SU-DHL-6 (cell line): ENCODE measurements around the gene ACADS.

Experiments
- H2AFZ ChIP-seq: fragments of 200-600 bp; sonication (generic); 2 replicates; pipeline ENCODE4 v1.6.1; 2014; ENCODE audit warnings: low read depth, mild to moderate bottlenecking, moderate library complexity, mixed read lengths, antibody characterized with exemption, low read length; ENCODE audit not compliant: severe bottlenecking
- H3F3A ChIP-seq: fragments of 200-600 bp; shearing (Covaris generic); 2 replicates; pipeline ENCODE4 v1.6.0; 2016; ENCODE audit warnings: antibody characterized with exemption, mild to moderate bottlenecking; ENCODE audit not compliant: insufficient read depth
- H3K27ac ChIP-seq: fragments of 200-600 bp; sonication (generic); 2 replicates; pipeline ENCODE4 v1.5.1; 2016; ENCODE audit warnings: low read depth, mild to moderate bottlenecking, low read length, moderate library complexity, mixed read lengths
- H3K27me3 ChIP-seq: fragments of 200-600 bp; sonication (generic), shearing (Covaris generic); 2 replicates; pipeline ENCODE4 v1.6.0; 2014; ENCODE audit warnings: mild to moderate bottlenecking, low read length
- H3K36me3 ChIP-seq: fragments of 200-600 bp; sonication (generic); 2 replicates; pipeline ENCODE4 v1.6.1; 2014; ENCODE audit warnings: mild to moderate bottlenecking, low read length, mixed read lengths
- H3K4me2 ChIP-seq: fragments of 300-600, 200-600 bp; shearing (Covaris generic), sonication (generic); 2 replicates; pipeline ENCODE4 v1.6.0; 2014; ENCODE audit warnings: low read length, low read depth, mild to moderate bottlenecking; ENCODE audit not compliant: poor library complexity, severe bottlenecking
- H3K4me3 ChIP-seq: fragments of 200-600 bp; sonication (generic); 2 replicates; pipeline ENCODE4 v1.5.1; 2014; ENCODE audit warnings: antibody characterized with exemption, low read length, mild to moderate bottlenecking, mixed read lengths; ENCODE audit not compliant: insufficient read depth, poor library complexity, severe bottlenecking
- H3K79me2 ChIP-seq: fragments of 200-600 bp; sonication (generic); 2 replicates; pipeline ENCODE4 v1.6.1; 2014; ENCODE audit warnings: mild to moderate bottlenecking, low read length, moderate library complexity; ENCODE audit not compliant: insufficient read depth
- H3K9ac ChIP-seq: fragments of 200-600 bp; sonication (generic); 2 replicates; pipeline ENCODE4 v1.7.0; 2014; ENCODE audit warnings: mild to moderate bottlenecking, low read length
- H3K9me2 ChIP-seq: fragments of 200-600 bp; sonication (generic); replicated peaks from 2 replicates; pipeline ENCODE4 v1.6.1; 2014; ENCODE audit warnings: low read length; ENCODE audit not compliant: insufficient read depth
- H3K9me3 ChIP-seq: fragments of 200-600 bp; sonication (generic); 2 replicates; pipeline ENCODE4 v1.6.1; 2014; ENCODE audit warnings: low read length, mixed read lengths; ENCODE audit not compliant: insufficient read depth
- H4K20me1 ChIP-seq: fragments of 200-600 bp; sonication (generic); 2 replicates; pipeline ENCODE4 v1.6.1; 2014; ENCODE audit warnings: low read depth, mild to moderate bottlenecking, antibody characterized with exemption, low read length, moderate library complexity, mixed read lengths
- EZH2phosphoT487 ChIP-seq: fragments of 200-600 bp; sonication (generic), shearing (Covaris generic); conservative IDR thresholded peaks from 2 replicates; pipeline ENCODE4 v1.6.1; 2018; ENCODE audit warnings: mild to moderate bottlenecking, antibody characterized with exemption, low read length, moderate library complexity, mixed read lengths
- TF ChIP-seq, protein P1 (sequence below): fragments of 200-600 bp; sonication (generic); IDR thresholded peaks from one replicate; pipeline ENCODE4 v1.5.1; 2017; ENCODE audit warnings: antibody characterized with exemption, mild to moderate bottlenecking, low read length, moderate library complexity; ENCODE audit not compliant: insufficient read depth, poor library complexity, severe bottlenecking

ACADS gene

DNA sequence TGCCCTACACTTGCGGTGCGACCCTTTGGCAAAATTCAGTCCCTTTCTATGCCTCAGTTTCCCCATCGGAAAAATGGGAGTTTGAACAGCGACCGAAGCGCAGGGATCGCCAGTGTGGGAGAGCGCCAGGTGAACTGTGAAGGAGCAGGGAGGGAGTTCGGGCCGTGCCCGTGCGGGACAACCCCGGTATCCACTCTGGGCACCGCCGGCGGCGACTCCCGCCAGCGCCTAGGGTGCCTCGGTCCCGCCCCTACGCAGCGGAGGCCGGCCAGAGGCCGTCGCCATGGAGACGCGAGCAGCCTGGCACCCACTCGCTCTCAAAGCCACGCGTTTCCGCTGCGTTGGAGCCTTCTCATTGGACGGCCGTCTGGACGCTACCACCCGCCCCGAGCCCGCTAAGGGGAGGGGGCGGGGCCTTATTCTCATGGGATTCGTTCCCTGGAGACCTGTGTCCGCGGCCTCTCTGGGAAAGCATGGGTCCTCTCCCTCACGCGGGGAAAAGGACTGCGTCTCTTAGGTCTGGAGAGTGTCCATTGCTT, 39.4 kb upstream of the ACADS start:
- H3F3A ChIP-seq, result peaks cover 23% of the 10 kb centered on the region
- H2AFZ ChIP-seq, result peak overlapping the region; percentile 84
- H3K27me3 ChIP-seq, result no peaks in the 10 kb centered on the region
- no peaks in the 10 kb centered on the region for H3K9me2 ChIP-seq
- H3K27ac ChIP-seq, result peak overlapping the region; percentile 93
- H3K36me3 ChIP-seq, result no peaks in the 10 kb centered on the region
- peak overlapping the region; percentile 70 for H3K4me3 ChIP-seq
- no peaks in the 10 kb centered on the region for H3K9me3 ChIP-seq
- H3K79me2 ChIP-seq, result peaks cover 42% of the 10 kb centered on the region
- no peaks in the 10 kb centered on the region for H4K20me1 ChIP-seq
- no peak for TF ChIP-seq EZH2phosphoT487
- peak overlapping the region; percentile 61 for H3K4me2 ChIP-seq
- H3K9ac ChIP-seq, result peak overlapping the region; percentile 73

DNA sequence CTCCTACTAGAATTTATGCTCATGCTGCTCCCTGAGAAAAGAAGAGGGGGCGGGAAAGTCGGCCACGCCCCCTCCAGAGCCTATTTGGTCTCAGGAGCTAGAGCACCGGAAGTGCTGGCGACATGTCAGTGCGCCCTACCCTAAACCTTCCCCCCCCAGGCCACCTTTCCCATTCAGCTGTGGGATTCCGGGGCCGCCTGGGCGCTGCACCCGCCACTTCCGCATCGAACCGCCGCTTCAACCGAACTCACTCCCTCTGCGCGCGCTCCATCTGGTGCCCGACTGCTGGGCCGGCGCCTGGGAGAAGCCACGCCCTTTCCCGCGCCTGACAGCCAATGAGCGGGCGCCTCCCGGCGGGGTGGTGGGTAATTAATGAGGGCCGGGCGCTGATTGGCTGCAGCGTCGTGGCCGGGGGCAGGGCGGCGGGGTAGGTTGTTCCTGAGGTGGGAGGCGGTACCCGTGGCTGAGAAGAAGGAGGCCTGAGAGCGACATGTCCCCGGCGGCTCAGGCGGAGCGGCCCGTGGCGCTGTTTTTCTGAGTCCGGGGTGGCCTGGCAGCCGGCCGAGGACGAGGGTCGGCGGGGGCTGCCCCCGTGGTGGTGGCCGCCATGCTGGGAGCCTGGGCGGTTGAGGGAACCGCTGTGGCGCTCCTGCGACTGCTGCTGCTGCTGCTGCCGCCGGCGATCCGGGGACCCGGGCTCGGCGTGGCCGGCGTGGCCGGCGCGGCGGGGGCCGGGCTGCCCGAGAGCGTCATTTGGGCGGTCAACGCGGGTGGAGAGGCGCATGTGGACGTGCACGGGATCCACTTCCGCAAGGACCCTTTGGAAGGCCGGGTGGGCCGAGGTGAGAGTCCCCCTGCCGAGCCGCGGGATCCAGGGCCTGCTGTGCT, 38.7 kb upstream of the ACADS start, which contains the start of gene MLEC:
Gene MLEC, plus strand, starts transcription at position 460 of the 888 bp plus-strand sequence. Its CDS starts 148 bp downstream, at position 608.
- peak within 1 kb of the TSS; percentile 80 for H3K4me2 ChIP-seq
- H3K4me3 ChIP-seq, result peak within 1 kb of the TSS; percentile 85
- no peaks in the 10 kb centered on the region for H3K27me3 ChIP-seq
- H2AFZ ChIP-seq, result peak within 1 kb of the TSS; percentile 84
- H3K27ac ChIP-seq, result peak within 1 kb of the TSS; percentile 93
- no peaks in the 10 kb centered on the region for H3K9me3 ChIP-seq
- peaks cover 49% of the 10 kb centered on the region for H3K79me2 ChIP-seq
- no peaks in the 10 kb centered on the region for H3K36me3 ChIP-seq
- TF ChIP-seq EZH2phosphoT487, result no peak
- TF ChIP-seq, protein P1, sequence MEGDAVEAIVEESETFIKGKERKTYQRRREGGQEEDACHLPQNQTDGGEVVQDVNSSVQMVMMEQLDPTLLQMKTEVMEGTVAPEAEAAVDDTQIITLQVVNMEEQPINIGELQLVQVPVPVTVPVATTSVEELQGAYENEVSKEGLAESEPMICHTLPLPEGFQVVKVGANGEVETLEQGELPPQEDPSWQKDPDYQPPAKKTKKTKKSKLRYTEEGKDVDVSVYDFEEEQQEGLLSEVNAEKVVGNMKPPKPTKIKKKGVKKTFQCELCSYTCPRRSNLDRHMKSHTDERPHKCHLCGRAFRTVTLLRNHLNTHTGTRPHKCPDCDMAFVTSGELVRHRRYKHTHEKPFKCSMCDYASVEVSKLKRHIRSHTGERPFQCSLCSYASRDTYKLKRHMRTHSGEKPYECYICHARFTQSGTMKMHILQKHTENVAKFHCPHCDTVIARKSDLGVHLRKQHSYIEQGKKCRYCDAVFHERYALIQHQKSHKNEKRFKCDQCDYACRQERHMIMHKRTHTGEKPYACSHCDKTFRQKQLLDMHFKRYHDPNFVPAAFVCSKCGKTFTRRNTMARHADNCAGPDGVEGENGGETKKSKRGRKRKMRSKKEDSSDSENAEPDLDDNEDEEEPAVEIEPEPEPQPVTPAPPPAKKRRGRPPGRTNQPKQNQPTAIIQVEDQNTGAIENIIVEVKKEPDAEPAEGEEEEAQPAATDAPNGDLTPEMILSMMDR, result peak; percentile 29
- peak within 1 kb of the TSS; percentile 81 for H3K9ac ChIP-seq
- H4K20me1 ChIP-seq, result no peaks in the 10 kb centered on the region
- H3F3A ChIP-seq, result peaks cover 23% of the 10 kb centered on the region
- H3K9me2 ChIP-seq, result no peaks in the 10 kb centered on the region

DNA sequence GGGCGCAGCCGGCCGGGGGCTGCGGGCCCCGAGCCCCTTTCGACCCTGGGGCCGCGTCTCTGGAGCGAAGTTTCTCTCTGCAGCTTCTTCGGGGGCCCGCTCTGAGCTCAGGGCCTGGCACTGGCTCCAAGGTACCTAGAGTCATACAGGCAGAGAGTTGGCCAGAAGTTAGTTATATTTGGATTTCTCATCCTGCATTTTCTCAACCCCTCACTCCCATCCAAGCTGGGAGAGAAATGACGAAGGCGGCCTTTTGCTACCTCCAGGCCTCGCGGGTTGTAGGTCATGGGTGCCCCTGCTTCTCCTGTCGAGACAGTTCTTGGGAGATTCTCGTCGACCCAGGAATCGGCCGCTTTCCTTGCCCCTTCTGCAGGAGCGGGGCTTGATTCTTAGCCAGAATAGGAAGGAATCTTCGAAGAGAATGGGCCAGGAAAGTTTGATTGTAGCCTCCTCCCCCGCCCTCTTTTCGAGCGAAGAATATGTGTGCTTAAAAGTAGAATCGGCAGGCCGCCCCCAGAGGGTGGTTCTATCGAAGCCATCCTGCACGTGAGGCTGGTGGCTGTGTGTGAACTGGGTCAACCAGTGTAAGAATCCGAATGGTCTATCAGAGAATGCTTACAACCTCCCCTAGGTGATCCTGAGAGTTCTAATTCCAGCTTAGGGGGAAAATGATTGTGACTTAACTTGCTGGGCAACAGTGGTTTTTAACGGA, 37.9 kb upstream of the ACADS start:
- Histone ChIP-seq H3K36me3 (no peaks in the 10 kb centered on the region), H3F3A (peaks cover 23% of the 10 kb centered on the region), H3K27ac (peak overlapping the region; percentile 52), H3K9ac (peak overlapping the region; percentile 81), H4K20me1 (no peaks in the 10 kb centered on the region), H2AFZ (no peak overlapping the region), H3K9me2 (no peaks in the 10 kb centered on the region), H3K27me3 (no peaks in the 10 kb centered on the region), H3K4me2 (peak overlapping the region; percentile 80), H3K79me2 (peaks cover 57% of the 10 kb centered on the region), H3K4me3 (peak overlapping the region; percentile 85), H3K9me3 (no peaks in the 10 kb centered on the region)
- TF ChIP-seq, protein P1, result no peak
- no peak for TF ChIP-seq EZH2phosphoT487
